Measurements from ENCODE around the gene BTBD16.

DNA sequence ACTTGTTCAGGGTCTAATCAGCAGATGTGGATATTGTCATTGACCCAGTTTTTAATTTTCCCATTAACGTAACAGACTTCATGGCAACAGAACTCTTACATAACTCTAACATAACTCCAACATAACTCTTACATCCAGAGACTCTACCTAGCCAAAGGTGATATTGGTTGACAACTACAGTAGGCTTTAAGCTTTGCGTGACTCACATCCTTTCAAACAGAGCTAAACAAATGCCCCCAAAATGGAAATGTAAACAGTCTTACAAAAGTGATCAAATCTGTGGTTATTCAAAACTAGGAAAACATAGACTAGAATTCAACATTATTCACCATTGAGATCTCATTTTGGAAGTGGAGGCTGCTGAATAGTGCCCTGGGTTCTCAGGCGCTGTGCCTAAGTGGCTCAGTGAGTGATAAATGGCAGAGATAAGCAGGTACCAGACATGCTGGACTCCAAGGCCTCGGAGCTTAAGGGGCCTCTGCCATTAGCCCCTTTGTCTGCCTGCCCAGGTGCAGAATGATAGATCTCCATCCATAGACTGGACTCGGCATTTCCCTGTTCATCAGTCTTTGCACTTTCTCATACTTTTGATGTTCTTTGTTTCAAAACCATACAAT is 34.3 kb upstream of the BTBD16 start:
- TF ChIP-seq, protein P1, sequence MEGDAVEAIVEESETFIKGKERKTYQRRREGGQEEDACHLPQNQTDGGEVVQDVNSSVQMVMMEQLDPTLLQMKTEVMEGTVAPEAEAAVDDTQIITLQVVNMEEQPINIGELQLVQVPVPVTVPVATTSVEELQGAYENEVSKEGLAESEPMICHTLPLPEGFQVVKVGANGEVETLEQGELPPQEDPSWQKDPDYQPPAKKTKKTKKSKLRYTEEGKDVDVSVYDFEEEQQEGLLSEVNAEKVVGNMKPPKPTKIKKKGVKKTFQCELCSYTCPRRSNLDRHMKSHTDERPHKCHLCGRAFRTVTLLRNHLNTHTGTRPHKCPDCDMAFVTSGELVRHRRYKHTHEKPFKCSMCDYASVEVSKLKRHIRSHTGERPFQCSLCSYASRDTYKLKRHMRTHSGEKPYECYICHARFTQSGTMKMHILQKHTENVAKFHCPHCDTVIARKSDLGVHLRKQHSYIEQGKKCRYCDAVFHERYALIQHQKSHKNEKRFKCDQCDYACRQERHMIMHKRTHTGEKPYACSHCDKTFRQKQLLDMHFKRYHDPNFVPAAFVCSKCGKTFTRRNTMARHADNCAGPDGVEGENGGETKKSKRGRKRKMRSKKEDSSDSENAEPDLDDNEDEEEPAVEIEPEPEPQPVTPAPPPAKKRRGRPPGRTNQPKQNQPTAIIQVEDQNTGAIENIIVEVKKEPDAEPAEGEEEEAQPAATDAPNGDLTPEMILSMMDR (conservative IDR thresholded peaks at IDR 0.05; ENCODE audit: low read length): no peak
- TF ChIP-seq EZH2phosphoT487 (IDR thresholded peaks at IDR 0.05; ENCODE audit: borderline replicate concordance, low read depth, low read length): no peak
